Anterior cingulate cortex (tissue), 58 donors: ENCODE measurements around the gene RAET1G.
"Not testable (repeated sequence)": the region's sequence is repeated elsewhere in the genome, so short reads cannot be mapped to it uniquely, and the experiment has no call there.

ENCODE experiments used
- DNase-seq, 58 donors: peaks; one replicate each; lab custom pipeline; 2025; lab: John Stamatoyannopoulos, UW

RAET1G gene

DNA sequence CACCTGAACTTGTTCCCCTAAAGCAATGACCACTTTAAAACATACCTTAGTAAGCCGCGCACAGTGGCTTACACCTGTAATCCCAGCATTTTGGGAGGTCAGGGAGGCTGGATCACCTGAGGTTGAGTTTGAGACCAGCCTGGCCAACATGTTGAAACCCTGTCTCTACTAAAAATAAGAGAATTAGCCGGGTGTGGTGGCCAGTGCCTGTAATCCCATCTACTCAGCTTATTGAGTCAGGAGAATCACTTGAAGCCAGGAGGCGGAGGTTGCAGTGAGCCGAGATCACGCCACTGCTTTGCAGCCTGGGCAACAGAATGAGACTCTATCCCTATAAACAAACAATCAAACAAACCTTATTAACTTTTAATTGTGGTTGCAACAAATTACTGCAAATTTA lies 23.4 kb downstream of the RAET1G start:
- DNase-seq = no peak

DNA sequence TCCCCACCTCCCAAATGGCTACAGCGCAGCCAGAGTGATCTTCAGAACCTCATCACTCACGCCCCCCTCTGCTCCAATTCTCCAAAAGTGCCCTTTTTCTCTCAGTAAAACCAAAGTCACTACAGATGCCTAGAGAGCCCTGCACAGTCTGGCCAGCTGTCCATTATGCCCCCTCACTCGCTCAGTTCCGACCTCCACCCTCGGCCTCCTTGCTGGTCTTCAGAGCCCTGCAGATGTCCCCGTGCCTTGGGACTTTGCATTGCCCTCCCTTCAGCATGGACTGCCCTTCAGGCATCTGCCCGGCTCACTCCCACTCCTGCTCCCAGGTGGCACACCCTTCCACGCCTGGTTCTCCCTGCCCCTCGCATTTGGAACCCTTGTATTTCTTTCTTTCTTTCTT lies 24.0 kb downstream of the RAET1G start:
- no peak for DNase-seq

DNA sequence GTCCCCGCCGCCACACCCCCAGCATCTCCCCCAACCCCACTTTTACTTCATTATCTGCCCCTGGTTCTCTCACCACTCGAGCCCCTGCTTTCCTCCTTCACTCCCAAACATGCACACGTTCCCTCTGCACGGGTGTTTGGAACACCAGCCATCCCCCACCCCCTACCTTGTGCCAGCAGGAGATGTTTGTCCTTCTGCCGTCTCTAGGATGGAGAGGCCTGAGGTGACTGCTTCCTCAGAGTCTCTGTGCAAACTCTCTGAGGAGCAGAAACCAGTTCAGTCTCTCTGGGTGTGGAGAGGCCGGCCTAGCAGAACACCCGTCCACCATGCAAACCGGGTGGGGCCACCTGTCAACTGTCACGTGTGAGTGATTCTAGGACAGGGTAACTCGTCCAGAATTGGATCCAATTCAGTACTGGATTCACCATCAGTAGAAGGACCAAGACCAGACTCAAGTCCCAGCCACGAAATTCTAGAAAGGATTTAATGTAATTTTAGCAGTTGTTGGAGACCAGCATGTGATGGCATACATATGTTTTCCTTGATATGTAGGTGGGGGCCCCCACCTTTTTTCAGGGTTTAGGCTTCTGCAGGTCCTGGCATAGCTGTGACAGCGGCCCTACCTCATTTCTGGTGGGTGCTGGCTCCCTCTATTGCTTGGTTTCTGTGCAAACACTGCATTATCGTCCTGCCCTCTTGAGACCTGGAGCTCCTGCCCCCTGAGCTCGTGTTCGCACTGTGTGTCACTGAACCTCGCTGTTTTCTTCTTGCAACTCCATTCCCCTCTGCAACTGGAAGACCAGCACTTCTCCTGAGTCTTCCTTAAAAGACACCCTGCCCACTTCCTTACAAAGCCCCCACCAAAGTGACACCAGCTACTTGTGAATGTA lies 24.8 kb downstream of the RAET1G start, which contains the start of gene RAET1E:
Gene RAET1E, minus strand, starts transcription at position 259 of the 890 bp plus-strand sequence. CDS start 7,212 bp downstream, outside the sequence.
- DNase-seq = no peak

DNA sequence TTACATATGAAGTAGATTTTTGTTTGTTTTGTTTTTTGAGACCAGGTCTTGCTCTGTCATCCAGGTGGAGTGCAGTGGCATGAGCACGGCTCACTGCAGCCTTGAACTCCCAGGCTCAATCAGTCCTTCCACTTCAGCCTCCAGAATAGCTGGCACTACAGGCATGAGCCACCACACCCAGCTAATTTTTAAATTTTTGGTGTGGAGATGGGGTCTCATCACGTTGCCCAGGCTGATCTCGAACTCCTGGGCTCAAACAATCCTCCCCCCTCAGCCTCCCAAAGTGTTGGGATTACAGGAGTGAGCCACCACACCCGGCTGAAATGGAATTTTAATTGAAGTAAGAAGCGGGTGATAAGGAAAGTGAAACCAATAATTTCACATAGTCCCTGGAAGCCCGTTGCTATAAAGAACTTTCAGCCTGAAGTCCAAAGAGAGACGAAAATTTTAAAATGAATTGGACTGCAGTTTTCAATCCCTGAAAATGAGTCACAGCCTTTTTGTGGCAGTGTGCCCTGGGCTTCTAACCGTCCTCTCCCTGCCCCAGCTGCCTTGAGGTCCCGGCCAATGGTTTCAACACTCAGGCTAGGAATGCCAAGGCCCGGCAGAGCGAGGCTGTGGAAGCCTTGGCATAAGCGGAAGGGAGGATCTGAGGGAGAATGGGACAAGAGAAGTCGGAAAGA lies 25.8 kb downstream of the RAET1G start:
- peak in 27 of 58 donors; percentile 5 to 71 (median 18) for DNase-seq

DNA sequence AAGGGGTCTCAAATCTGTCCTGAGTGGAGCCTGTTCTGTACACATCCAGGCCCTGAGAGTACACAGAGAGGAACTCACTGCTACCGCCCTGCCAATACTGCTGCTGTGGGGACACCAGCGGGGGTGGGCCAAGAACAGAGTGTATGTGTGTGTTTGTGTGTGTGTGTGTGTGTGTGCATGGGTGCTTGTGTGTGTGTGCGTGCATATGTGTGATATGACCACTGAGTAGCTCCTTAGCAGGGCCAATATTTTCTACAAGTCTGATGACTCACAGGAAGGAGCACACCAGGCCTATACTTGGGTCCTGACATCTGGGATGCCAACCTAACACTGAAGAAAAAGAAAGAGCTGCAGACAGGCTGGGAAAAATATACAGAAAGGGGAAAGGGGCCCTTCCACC lies 26.4 kb downstream of the RAET1G start:
- no peak for DNase-seq

DNA sequence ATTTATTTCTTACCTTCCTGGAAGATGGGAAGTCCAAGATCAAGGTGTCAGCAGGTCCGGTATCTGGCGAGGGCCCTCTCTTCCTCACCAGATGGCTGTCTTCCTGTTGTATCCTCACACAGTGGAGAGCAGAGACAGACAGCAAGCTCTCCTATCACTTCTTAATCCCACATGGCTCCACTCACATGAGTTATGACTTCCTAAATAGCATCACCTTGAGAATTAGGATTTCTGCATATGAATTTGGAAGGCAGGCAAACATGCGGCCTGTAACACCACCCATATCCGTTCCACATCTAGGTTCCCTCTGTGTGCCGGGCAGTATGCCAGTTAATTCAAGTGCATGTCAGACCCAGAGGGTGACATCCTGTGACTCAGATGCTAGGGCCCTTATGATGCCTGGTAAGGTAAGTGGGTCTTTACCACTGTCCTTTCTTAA lies 27.1 kb downstream of the RAET1G start:
- no peak for DNase-seq

DNA sequence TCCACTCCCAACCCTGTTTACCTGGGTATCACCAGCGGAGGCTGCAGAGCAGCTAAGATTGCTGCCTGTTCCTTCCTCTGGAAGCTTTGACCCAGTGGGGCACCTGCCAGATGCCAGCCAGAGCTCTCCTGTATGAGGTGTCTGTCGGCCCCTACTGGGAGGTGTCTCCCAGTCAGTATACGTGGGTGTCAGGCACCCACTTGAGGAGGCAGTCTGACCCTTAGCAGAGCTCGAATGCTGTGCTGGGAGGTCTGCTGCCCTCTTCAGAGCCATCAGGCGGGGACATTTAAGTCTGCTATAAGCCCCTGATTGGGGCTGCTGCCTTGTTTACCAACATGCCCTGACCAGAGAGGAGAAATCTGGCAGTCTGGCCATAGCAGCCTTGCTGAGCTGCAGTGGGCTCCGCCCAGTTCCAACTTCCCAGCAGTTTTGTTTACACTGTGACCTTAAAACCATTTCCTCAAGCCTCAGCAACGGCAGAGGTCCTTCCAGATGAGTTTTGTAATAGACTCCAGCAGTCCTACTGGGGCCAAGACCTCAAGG lies 27.8 kb downstream of the RAET1G start:
- peak in 1 of 58 donors; percentile 7 for DNase-seq

DNA sequence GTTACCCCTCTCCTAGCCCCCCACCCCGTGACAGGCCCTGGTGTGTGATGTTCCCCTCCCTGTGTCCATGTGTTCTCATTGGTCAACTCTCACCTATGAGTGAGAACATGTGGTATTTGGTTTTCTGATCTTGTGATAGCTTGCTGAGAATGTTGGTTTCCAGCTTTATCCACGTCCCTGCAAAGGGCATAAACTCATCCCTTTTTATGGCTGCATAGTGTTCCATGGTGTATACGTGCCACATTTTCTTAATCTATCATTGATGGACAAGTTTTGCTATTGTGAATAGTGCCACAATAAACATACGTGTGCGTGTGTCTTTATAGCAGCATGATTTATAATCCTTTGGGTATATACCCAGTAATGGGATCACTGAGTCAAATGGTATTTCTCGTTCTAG lies 31.1 kb downstream of the RAET1G start:
- not testable (repeated sequence) for DNase-seq

DNA sequence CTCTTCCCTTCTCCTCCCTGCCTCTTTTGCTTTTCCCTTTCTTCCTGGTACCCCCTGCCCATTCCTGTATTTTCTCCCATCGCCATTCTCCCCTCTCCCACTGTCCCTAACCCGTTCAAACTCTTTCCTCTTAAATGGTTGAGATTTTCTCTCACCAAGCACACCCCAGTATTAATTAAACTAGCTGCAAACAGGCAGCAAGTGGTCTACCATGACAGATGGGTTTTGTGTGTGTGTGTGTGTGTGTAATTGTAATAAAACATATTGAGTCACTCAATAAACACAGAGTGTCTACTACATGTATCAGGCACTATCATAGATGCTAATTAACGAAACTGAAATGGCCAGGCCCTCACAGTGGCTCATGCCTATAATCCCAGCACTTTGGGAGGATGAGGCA lies 31.7 kb downstream of the RAET1G start:
- no peak for DNase-seq

DNA sequence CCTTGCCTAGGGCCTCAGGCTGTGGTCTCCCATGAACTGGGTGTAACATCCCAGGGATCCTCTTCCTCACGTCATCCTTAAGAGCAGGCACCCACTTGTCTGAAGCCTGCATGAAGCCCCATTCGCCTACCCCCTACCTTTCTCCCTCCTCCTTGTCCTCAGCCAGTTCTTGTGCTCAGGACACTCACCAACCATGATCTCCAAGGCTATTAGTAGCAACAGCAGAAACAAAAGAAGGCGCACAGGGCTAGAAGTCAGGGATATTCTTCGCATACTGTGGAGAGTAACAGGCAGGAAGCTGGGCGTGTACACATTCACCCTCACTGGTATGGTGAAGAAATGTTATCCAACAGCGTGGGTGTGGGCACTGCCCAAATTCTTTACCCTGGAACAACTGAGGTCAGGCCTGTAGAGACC lies 32.3 kb downstream of the RAET1G start:
- DNase-seq = no peak

DNA sequence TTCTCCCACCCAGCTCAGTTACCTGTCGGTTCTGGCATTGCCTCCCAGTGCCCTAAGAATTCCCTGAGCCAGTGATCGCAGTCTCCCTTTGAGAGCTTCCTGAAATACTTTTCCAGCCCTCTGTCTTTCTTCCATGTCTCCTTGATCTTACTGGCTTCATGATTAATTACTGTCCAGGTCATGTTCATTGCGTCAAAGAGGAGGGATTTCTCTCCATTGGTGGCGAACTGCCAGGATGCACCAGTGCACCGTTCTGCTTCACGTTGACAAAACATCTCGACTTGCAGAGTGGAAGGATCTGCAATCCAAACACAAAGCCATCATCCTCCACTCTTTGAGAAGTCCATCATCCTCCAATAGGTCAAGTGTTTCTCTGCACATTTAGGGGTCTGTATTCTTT lies 33.6 kb downstream of the RAET1G start:
- DNase-seq = no peak

DNA sequence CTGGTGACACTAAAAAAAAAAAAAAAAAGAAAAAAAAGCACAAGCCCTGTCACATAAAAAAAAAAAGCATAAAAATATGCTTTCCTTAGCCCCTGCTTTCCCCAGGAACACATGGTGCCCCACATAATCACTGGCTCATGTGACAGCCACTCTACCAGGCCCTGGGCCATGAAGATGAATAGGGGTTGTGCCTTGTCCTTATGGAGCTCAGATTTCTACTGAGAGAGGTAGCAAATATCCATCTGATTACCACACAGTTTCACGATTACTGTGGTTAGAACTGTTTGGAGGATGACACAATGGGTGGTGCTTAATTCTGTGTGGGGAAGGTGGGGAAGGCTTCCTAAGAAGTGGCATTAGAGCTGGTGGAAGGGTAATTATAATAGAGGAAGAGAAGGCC lies 34.3 kb downstream of the RAET1G start:
- no peak for DNase-seq

DNA sequence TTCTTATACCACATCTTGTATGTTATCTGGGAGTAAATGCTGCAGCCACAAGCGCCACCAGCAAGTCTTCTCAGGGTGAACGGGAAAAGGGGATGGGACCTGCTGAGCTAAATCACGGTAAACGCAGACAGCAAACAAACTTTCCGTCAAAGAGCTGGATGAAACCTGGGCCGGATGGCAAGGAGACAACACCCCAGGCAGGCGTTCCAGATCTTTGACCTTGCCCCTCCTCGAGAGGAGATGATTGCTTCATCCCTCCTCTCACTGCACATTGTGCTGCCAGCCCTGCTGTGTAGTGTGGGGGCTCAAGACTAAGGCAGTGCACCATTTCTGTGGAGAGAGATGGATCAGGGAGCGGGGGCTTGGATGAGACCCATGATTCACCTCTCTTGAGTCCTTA lies 34.8 kb downstream of the RAET1G start:
- no peak for DNase-seq

DNA sequence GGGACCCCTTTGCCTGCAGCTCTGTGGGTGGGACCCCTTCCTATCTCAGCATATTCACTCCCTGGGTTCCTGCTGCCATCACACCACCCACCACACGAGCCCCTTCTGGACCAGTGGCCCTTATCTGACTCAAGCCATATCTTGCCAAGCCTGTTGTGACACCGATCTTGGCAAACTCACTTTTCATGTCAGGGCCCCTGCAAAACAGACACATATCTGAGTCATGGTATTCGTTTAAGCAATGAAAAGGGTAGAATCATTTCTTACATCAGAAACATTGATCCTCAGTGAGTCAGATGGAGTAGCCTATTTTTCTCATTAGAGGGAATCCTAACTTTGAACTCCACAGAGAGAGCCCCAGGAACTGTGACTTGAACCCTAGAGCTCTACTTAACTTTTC lies 35.6 kb downstream of the RAET1G start:
- DNase-seq = no peak

DNA sequence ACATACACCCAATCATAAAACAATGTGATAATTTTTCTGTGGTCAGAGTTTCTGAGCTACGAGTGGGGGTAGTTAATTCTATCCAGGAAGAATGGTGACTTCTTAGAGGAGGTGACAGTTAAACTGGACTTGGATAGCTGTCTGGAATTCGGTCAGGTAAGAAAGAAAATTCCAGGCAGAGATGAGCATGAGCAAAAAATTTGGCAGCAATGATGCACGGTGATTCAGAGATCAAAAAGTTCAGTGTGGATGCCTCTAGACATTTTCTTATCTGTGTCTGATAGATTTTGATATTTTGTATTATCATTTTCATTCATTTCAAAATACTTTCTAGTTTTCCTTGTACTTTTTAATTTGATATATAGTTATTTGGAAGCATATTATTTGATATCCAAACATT lies 37.0 kb downstream of the RAET1G start:
- DNase-seq = no peak

DNA sequence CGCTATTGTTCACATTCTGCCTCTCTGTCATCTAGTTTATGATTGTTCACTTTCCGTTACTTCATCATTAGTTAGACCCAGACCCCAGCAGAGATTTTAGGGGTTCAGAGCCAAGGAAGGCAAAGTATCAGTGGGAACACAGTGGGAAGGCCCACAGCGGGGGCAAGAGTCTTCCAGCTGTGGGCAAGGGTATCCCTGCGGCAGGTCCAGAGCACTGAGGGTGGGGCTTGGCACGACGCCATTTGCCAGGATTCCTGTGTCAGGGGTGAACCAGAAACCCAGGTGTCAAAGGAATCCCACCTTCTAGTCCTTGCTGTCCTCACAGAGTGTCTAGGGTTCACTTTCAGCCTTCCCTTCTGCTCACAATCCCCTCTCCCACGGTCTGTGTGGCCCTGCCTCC lies 38.3 kb downstream of the RAET1G start:
- DNase-seq = no peak

DNA sequence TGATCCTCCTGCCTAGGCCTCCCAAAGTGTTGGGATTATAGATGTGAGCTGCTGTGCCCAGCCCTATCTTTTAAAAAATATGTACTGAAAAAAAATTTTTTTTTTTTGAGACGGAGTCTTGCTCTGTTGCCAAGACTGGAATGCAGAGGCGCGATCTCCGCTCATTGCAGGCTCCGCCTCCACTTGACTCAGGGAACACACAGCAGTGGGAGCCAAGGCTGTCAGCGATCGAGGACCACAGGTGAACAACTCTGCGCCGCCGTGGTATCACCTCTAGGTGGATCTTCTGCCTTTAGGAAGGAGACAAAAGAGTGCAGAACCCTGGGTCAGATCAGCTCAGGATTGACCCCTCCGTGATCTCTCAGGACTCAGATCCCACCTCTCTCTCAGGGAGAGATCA lies 38.7 kb downstream of the RAET1G start:
- DNase-seq = no peak

DNA sequence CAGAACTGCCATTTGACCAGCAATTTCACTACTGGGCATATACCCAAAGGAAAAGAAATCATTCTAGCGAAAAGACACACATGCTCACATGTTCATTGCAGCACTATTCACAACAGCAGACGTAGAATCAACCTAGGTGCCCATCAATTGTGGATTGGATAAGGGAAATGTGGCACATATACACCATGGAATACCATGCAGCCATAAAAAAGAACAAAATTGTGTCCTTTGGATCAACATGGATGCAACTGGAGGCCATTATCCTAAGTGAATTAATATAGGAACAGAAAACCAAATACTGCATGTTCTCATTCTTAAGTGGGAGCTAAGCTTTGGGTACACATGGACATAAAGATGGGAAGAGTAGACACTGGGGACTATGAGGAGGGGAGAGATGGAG lies 41.1 kb downstream of the RAET1G start:
- no peak for DNase-seq

DNA sequence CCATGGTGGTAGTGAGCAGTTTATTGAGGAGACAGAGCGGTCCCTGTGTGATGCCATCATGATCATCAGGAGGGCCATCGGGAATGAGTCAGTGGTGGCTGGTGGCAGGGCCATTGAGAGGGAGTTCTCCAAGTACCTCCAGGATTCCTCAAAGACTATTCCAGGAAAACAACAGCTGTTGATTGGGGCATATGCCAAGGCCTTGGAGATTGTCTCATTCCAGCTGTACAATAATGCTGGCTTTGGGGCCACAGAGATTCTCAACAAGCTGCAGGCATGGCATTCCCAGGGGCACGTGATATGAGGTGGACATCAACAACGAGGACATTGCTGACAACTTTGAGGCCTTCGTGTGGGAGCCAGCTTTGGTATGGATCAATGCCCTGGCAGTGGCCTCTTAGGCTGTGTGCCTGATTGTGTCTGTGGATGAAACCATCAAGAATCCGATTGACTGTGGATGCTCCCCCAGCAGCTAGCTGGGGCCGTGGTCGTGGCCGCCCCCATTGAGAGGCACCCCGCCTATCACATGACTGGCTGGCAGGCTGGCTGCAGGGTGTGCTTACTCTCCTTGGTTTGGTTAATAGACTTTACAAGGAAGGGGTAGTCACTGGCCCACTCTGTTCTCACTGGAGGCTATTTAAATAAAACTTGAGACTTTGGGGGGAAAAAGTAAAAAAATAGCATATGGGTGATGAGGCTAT lies 41.7 kb downstream of the RAET1G start:
- no peak for DNase-seq

DNA sequence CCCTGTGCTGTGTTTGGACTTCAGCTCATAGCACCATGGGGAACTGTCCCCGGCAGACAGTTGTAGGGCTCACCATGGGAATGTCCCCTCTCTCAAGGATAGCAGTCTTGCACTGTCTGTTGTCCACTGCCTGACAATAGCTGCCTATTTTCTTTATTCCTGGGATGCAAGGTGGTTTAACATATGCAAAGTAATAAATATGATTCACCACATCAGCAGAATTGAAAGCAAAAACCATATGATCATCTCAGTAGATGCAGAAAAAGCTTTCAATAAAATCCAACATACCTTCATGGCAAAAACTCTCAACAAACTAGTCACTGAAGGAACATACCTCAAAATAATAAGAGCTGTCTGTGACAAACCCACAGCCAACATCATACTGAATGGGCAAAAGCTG lies 45.3 kb downstream of the RAET1G start:
- no peak for DNase-seq
